GM18502 (cell line): ENCODE results near the gene EHD1.

Experiments
- ATAC-seq: cut with Tn5 transposase; IDR thresholded peaks from one replicate; pipeline ENCODE4 v1.9.1; 2021; ENCODE audit warnings: mild to moderate bottlenecking; ENCODE audit not compliant: unreplicated experiment, poor library complexity

Gene EHD1

DNA sequence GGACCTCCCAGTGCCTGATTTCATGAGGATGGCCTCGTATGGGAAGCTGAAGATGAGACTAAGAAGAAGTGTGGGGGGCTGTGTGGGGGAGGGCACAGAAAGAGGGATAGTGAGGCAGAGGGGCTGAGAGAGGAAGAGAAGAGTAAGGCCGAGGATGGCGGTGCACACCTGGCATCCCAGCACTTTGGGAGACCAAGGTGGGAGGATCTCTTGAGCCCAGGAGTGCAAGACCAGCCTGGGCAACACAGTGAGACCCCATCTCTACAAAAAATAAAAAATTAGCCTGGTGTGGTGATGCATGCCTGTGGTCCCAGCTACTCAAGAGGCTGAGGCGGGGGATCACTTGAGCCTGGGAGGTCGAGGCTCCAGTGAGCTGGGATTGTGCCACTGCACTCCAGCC, 13.5 kb upstream of the EHD1 start:
- ATAC-seq, result no peak

DNA sequence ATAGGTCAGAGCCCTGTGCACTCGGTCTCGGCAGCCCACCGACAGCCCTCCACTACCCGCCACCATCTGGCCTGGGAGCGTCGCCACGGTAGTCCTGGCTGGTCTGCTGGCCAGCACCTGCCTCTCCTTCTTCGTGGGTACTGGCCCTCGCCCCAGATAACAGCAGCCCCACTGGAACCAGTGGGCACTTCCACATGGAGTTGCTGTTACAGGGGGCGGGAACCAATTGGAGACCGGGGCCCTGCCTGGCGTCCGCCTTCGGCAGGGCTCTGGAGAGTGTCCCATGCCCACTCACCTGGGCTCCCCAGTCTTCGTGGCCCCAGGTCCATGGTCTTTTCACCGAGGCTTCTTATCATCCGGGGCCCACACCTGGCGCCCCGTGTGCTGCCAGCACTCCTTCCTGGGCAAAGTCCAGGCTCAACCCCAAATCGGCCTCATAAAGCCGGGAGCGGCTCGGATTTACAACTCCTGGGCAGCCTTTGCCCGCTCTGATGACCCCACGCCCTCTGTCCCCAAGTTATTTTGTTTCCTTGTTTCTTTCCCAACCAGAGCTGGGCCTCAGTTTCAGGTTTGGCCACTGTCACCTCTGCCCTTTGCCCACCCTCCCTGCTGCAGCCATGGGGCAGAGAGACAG, 12.9 kb upstream of the EHD1 start:
- no peak for ATAC-seq

DNA sequence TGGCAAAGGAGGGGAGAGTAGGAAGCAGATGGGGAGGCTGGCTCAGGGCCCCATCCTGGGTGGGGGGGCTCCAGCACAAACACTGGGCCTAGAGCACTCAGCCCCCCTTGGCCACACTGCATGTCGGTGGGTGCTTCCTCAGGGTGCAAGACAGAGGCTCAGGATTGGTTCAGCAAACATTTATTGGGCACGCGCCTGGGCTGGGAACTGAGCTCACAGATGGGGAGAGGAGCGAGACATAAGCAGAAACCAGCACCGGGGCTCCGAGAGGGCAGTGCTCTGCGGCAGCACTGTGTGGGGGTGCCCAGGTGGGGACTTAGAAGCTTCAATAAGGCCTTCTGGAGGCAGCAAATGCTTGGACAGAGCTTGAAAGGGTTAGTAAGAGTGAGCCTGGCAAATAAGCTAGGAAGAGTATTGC, 12.1 kb upstream of the EHD1 start:
- no peak for ATAC-seq

- no peak for ATAC-seq
Measured at GRCh38 chr11:64888729-64889511, 10.5 kb upstream of the EHD1 start.

DNA sequence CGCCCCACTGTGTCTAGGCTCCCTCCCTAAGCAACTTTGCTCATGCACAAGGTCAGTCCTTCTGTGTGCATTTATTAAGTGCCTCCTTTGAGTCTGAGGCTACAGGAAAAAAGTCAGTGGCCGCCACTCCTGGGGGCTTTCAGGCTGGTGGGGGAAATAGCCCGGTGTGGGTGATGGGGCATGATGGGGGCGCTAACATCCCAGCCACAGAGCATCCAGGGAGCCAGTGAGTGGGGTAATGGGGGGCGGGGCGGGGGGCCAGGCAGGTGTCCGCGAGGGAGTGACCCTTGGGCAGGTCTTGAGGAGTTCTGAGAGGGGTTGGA, 9.9 kb upstream of the EHD1 start:
- ATAC-seq, result no peak

GRCh38 chr11:64887757-64888405, 9.5 kb upstream of the EHD1 start:
- ATAC-seq, result peak; percentile 85

DNA sequence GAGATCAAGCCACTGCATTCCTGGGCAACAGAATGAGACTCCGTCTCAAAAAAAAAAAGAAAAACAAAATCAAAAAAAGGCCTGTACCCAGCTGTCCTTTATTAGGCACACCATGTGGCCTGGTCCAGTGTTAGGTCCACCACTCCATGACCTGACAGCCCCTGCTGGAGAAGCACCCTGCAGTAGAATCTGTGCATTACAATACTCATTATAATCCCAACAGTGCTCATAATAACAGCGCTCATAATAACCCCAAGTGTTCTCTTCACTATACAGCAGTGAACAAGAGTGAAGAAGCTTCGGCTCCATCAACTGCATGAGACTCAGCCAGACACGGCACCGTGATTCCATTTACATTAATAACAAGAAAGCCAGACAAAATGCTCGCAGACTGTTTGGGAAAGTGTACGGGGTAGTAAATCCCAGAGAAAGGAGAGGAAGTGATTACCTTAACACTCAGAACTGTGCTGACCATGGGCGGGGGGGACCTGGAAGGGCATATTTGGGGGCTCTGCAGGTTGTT, 8.9 kb upstream of the EHD1 start:
- no peak for ATAC-seq

DNA sequence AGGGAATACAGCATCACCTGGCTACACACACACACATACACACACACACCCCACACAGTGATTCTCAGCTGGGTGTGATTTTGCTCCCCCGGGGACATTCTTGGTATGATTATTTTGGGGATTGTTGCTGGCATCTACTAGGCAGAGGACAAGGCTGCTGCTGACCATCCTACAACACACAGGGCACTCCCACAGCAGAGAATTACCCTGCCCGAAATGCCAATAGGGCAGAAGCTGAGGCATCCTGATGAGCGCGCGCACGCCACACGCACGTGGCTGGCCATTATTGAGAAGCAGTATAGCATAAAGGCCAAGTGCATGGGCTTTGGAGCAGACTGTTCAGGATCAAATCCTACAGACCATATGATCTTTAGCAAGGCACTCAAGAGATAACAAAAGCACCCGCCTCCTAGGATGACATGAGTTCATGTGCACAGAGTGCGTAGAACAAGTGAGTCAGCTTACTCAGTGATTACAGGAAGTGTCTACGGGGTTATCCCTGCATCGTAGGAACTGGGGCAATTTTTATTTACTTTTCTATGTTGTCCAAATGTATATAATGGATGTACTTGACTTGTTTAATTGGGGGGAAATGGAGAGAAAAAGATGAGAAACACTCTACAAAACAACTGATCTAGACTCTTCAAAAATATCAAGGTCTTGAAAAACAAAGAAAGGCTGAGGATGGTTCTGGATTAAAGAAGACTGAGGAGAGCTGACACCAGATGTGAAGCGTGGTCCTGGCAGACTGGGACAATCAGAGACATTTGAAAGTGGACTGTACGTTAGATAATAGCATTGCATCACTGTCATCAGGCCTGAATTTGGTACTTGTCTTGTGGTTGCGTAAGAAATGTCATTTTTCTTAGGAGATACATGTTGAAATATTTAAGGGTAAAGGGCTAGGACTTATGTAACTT, 7.2 kb upstream of the EHD1 start:
- no peak for ATAC-seq

GRCh38 chr11:64884019-64884418, 5.6 kb upstream of the EHD1 start:
- ATAC-seq, result no peak

DNA sequence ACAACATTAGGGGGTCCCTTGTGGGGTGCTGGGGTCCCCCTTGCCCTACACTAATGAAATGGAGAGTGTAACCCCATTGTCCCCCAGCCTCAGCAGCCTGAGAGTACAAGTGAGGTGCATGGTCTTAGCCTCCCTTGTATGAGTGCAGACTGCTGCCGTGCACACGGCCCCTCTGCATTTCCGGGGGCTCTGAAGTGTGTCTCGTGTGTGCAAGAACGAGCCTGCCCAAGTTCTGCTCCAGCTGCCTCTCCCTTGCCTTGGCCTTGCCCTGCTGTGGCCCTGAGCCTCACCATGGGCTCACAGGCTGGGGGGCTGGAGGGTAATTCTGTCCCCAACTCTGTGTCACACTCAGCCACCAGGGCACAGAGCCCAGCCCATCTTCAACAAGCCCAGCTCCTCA, 5.2 kb upstream of the EHD1 start:
- ATAC-seq, result no peak

DNA sequence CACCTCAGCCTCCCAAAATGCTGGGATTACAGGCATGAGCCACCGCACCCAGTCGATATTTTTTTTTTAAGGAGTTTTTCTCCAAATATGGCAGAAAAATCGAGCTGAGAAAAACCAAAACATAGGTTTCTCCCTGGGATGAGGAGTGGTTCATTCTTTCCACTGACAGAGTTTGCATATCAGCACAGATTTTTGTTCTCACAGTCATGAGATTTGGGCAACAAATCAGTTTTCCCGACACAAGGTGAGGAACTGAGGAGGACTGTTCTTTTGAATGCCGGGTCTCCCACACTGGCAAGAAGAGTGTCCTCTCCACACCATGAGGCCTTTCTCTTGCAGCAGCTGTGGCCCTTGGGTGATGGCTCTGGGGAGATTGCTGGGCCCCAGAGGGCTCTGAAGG, 3.8 kb upstream of the EHD1 start:
- no peak for ATAC-seq

- no peak for ATAC-seq
Measured at GRCh38 chr11:64881476-64881875, 3.1 kb upstream of the EHD1 start.

- no peak for ATAC-seq
Measured at GRCh38 chr11:64880240-64881001, 2.0 kb upstream of the EHD1 start.

- no peak for ATAC-seq
Measured at GRCh38 chr11:64879244-64879900, 951 bp upstream of the EHD1 start.

- ATAC-seq, result no peak
Measured at GRCh38 chr11:64878223-64878493, 263 bp downstream of the EHD1 start.

DNA sequence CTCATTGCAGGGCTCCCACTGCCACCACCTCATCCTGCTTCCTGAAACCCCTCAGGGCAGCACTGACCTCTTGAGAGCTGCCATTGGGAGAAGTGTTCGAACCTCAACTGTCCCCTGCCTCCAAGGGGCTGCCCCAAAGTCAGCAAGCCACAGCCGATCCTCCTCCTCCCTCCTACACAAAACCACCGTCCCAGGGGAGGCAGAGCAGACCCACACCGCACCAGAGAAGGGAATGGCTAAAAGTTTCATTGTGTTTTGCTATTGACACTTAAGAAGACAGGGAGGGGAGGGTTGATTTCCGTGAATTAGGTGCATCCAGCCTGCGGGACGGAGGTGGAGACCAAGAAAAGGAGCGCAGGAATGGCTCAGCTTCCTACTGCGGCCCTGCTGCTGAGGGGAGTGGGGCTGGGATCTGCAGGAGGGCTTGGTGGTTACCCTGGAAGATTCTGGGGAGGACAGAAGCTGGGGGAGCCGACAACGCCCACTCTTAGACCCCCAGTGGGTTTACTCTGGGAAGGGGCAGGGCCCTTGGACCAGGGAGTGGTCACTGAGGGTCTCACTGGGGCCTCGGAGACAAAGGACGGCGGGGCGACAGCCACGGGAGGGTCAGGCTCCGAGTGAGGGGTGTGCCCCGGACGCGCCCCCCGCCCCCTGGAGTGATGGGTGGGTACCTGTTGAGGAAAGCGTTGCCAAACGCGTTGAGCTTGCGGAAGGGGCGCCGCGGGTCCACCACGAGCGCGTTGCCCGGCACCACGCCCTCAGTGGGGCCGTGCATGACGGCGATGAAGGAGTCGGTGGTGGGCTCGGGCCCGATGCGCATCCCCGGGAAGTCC, 815 bp downstream of the EHD1 start:
- no peak for ATAC-seq

- ATAC-seq, result no peak
Measured at GRCh38 chr11:64876835-64877341, 1.5 kb downstream of the EHD1 start.

- no peak for ATAC-seq
Measured at GRCh38 chr11:64876229-64876750, 2.1 kb downstream of the EHD1 start.
